ENCODE data around the gene RPL39L. TPM values are rescaled to one million over a fixed set of nuclear protein-coding genes. Genes with fewer than 3 reads are reported as not detected.

RPL39L gene
- total and polyA plus RNA-seq, 2 donors = 10.7 to 21.2 TPM

DNA sequence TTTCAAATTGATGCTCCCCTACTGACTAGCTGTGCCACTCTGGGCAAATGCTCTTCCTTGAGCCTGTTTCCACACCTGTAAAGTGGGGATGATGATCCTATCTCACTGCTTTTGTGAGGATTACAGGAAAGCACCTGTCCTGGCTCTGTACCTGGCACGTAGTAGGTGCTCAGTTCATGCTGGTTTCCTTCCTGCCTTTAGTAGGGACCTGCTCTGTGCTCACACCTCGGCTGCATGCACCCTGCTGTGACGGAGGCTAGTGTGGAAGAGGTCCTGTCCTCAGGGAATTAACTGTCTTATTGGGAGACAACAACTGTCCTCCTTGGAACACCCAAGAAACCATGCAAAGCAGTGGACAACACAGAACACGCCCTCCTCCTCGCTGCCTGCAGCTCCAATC is 61.8 kb downstream of the RPL39L start:
- DNase-seq (ENCODE audit: extremely low spot score) = no peak
- 90% methylated on average over 5 of the region's 5 CpGs for WGBS
- Histone ChIP-seq H3K27ac (ENCODE audit: low read depth) (no peak overlapping the region), H3K4me3 (ENCODE audit: low read depth, low read length) (no peak overlapping the region), H3K36me3 (ENCODE audit: insufficient read depth) (no peaks in the 10 kb centered on the region), H3K4me1 (ENCODE audit: insufficient read depth) (no peaks in the 10 kb centered on the region)

- H3K36me3 ChIP-seq (ENCODE audit: insufficient read depth) = no peaks in the 10 kb centered on the region
- H3K27ac ChIP-seq (ENCODE audit: low read depth) = no peak overlapping the region
- H3K4me3 ChIP-seq (ENCODE audit: low read depth, low read length) = no peak overlapping the region
- no peaks in the 10 kb centered on the region for H3K4me1 ChIP-seq (ENCODE audit: insufficient read depth)
- DNase-seq (ENCODE audit: extremely low spot score) = no peak
- WGBS = 82% methylated on average over 3 of the region's 3 CpGs
Observed at GRCh38 chr3:187077085-187077484, 62.2 kb downstream of the RPL39L start.

DNA sequence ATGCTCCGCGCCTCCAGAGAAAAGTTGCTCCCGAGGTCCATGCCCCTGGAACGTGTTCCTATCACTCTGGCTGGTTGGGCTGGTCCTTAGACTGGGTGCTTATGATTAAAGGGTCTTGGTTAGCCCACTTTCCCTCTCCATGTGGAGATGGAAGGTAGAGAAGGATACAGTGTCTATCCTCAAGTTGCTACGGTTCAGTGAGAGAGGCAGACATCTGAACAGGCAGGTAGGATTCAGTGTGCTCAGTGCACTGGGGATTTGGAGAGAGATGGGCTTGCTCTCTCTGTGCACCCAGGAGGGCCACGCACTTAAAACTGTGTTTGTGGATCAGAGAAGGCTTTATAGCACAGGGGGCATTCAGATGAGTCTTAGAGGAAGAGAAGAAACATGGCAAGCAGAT is 63.0 kb downstream of the RPL39L start:
- no peaks in the 10 kb centered on the region for H3K4me1 ChIP-seq (ENCODE audit: insufficient read depth)
- DNase-seq (ENCODE audit: extremely low spot score) = no peak
- 92% methylated on average over 6 of the region's 6 CpGs for WGBS
- H3K36me3 ChIP-seq (ENCODE audit: insufficient read depth) = no peaks in the 10 kb centered on the region
- no peak overlapping the region for H3K4me3 ChIP-seq (ENCODE audit: low read depth, low read length)
- no peak overlapping the region for H3K27ac ChIP-seq (ENCODE audit: low read depth)

GRCh38 chr3:187074846-187075245 is 64.5 kb downstream of the RPL39L start:
- no peaks in the 10 kb centered on the region for H3K36me3 ChIP-seq (ENCODE audit: insufficient read depth)
- H3K27ac ChIP-seq (ENCODE audit: low read depth) = no peak overlapping the region
- DNase-seq (ENCODE audit: extremely low spot score) = no peak

DNA sequence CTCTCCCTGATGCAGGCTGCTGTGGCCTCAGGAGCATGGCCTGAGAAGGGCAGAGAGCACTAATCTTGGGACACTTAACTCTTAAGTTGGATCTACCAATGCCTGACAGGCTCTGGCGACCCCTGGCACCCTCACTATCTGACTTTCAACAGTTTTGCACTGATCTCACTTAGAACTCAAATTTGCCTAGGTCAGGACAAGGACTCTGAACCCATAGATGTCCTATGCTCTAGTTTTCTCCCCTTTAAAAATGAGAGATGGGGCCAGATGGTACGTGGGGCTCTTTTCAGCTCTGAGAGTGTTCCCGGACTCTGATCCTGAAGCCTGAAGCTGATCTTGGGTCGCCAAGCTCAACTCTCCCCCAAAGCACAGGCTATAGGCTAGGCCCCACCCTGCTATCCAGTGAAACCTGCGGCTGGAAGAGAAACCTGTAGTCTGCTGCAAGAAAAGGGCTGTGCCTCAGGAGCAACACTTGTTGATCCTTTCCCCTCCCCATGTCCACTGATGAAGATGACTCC is 65.7 kb downstream of the RPL39L start:
- no peak overlapping the region for H3K4me3 ChIP-seq (ENCODE audit: low read depth, low read length)
- H3K4me1 ChIP-seq (ENCODE audit: insufficient read depth) = no peaks in the 10 kb centered on the region
- WGBS = 92% methylated on average over 5 of the region's 5 CpGs
- no peaks in the 10 kb centered on the region for H3K36me3 ChIP-seq (ENCODE audit: insufficient read depth)
- H3K27ac ChIP-seq (ENCODE audit: low read depth) = no peak overlapping the region
- DNase-seq (ENCODE audit: extremely low spot score) = no peak

More at GRCh38 chr3:187074846-187075245, 64.5 kb downstream of the RPL39L start:
- no peaks in the 10 kb centered on the region for H3K4me1 ChIP-seq (ENCODE audit: insufficient read depth)
- H3K4me3 ChIP-seq (ENCODE audit: low read depth, low read length) = no peak overlapping the region

DNA sequence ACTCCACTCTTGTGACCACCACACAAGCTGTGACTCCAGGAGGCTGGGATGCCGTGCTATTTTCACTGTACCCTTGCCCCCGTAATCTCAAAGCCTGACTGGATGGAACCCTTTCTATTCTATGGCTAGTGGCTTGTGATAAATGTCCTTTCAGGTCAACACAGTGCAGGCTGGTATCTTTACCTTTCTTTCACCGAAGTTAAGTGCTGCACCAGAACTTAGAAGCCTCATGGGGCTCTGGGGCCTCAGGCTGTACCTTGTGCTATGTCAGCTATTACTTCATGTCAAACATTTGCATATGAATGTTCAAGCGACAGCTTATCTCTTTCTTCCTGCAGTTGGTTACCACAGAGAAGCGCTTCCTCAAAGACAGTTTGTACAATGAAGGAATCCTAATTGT is 66.8 kb downstream of the RPL39L start:
- no peak for DNase-seq (ENCODE audit: extremely low spot score)
- no peak overlapping the region for H3K4me3 ChIP-seq (ENCODE audit: low read depth, low read length)
- 86% methylated on average over 5 of the region's 5 CpGs for WGBS
- H3K4me1 ChIP-seq (ENCODE audit: insufficient read depth) = no peaks in the 10 kb centered on the region
- no peak overlapping the region for H3K27ac ChIP-seq (ENCODE audit: low read depth)
- no peaks in the 10 kb centered on the region for H3K36me3 ChIP-seq (ENCODE audit: insufficient read depth)

GRCh38 chr3:187072102-187072501 is 67.2 kb downstream of the RPL39L start:
- Histone ChIP-seq H3K36me3 (ENCODE audit: insufficient read depth) (no peaks in the 10 kb centered on the region), H3K4me1 (ENCODE audit: insufficient read depth) (no peaks in the 10 kb centered on the region), H3K27ac (ENCODE audit: low read depth) (no peak overlapping the region), H3K4me3 (ENCODE audit: low read depth, low read length) (no peak overlapping the region)
- no peak for DNase-seq (ENCODE audit: extremely low spot score)
- 80% methylated on average over 3 of the region's 3 CpGs for WGBS

Other genes with a start within 250 kb of the RPL39L start
- 27.1 TPM for gene ST6GAL1, start 209.0 kb downstream of the RPL39L start, total RNA-seq
- 19.9 TPM for gene ST6GAL1, start 209.0 kb downstream of the RPL39L start, polyA plus RNA-seq
- gene RTP1, start 58.0 kb upstream of the RPL39L start, total RNA-seq = not detected
- not detected for gene RTP1, start 58.0 kb upstream of the RPL39L start, polyA plus RNA-seq
- gene MASP1, start 152.2 kb upstream of the RPL39L start, total RNA-seq = 4.9 TPM
- 13.1 TPM for gene MASP1, start 152.2 kb upstream of the RPL39L start, polyA plus RNA-seq
- gene RTP4, start 228.9 kb upstream of the RPL39L start, total RNA-seq = 2.5 TPM
- gene RTP4, start 228.9 kb upstream of the RPL39L start, polyA plus RNA-seq = 2.7 TPM